IMR-90 (cell line): Measurements from ENCODE around the gene RALA. TPM values are rescaled to one million over a fixed set of nuclear protein-coding genes. Genes with fewer than 3 reads are reported as not detected.

Source experiments
- ATAC-seq: fragments of 200-7000 bp; cut with Tn5 transposase; 2 replicates; pipeline ENCODE4 v1.9.1; 2020; ENCODE audit warnings: low read depth, mild to moderate bottlenecking, moderate library complexity
- BruUV-seq: library from RNA; stranded (reverse); fragments of 400-500 nt; replicated peaks from 2 replicates; lab custom pipeline; 2021; lab: Mats Ljungman, UMichigan
- CTCF ChIA-PET: fragments of 300-600 bp; formaldehyde crosslinking; extraction: SDS; loops from one replicate; lab custom pipeline; 2021; ENCODE audit warnings: antibody characterized with exemption; lab: Yijun Ruan, JAX
- POLR2A ChIA-PET: fragments of 300-600 bp; sonication (Branson Sonifier 250); formaldehyde crosslinking; loops from one replicate; lab custom pipeline; 2022; ENCODE audit warnings: antibody characterized with exemption; ENCODE audit not compliant: unreplicated experiment; lab: Charles Lee
- DNase-seq: peaks from one replicate; pipeline ENCODE4 v3.0.0; 2013
- H2AFZ ChIP-seq: replicated peaks from 2 replicates; pipeline ENCODE3; 2013; ENCODE audit warnings: low read length, mild to moderate bottlenecking; ENCODE audit not compliant: poor library complexity
- H2AK5ac ChIP-seq: 2 replicates; pipeline ENCODE4 v1.6.1; 2013; ENCODE audit warnings: low read depth, low read length, inconsistent platforms
- H2AK9ac ChIP-seq: replicated peaks from 2 replicates; pipeline ENCODE3; 2013; ENCODE audit warnings: mild to moderate bottlenecking, low read depth, low read length, moderate library complexity; ENCODE audit not compliant: poor library complexity
- H2BK120ac ChIP-seq: 2 replicates; pipeline ENCODE4 v1.6.1; 2013; ENCODE audit warnings: low read depth, low read length, inconsistent platforms
- H2BK15ac ChIP-seq: 3 replicates; pipeline ENCODE4 v1.6.1; 2013; ENCODE audit warnings: low read depth, low read length, inconsistent platforms
- H2BK20ac ChIP-seq: 2 replicates; pipeline ENCODE4 v1.6.1; 2013; ENCODE audit warnings: low read depth, mild to moderate bottlenecking, inconsistent platforms, low read length, moderate library complexity
- H2BK5ac ChIP-seq: 2 replicates; pipeline ENCODE4 v1.6.1; 2013; ENCODE audit warnings: mild to moderate bottlenecking, low read depth, low read length, inconsistent platforms; ENCODE audit not compliant: poor library complexity, severe bottlenecking
- H3K14ac ChIP-seq: replicated peaks from 2 replicates; pipeline ENCODE4 v1.6.1; 2013; ENCODE audit warnings: low read depth, low read length, inconsistent platforms
- H3K18ac ChIP-seq: 2 replicates; pipeline ENCODE4 v1.6.1; 2013; ENCODE audit warnings: low read depth, low read length, control low read depth
- H3K23ac ChIP-seq: 2 replicates; pipeline ENCODE4 v1.6.1; 2013; ENCODE audit warnings: low read depth, low read length, inconsistent platforms
- H3K27ac ChIP-seq: 2 replicates; pipeline ENCODE4 v1.5.1; 2013; ENCODE audit warnings: mild to moderate bottlenecking, control low read depth, low read length; ENCODE audit not compliant: insufficient read depth
- H3K27me3 ChIP-seq: 2 replicates; pipeline ENCODE4 v1.6.1; 2013; ENCODE audit warnings: low read length; ENCODE audit not compliant: control insufficient read depth, insufficient read depth
- H3K36me3 ChIP-seq: 2 replicates; pipeline ENCODE4 v1.6.1; 2013; ENCODE audit warnings: low read length, mixed read lengths; ENCODE audit not compliant: control insufficient read depth, insufficient read depth
- H3K4ac ChIP-seq: 2 replicates; pipeline ENCODE4 v1.6.1; 2013; ENCODE audit warnings: low read depth, low read length, inconsistent platforms
- H3K4me1 ChIP-seq: 2 replicates; pipeline ENCODE4 v1.6.1; 2013; ENCODE audit warnings: low read length, mixed read lengths; ENCODE audit not compliant: control insufficient read depth, insufficient read depth
- H3K4me2 ChIP-seq: 2 replicates; pipeline ENCODE4 v1.6.1; 2013; ENCODE audit warnings: low read depth, mild to moderate bottlenecking, control low read depth, low read length, moderate library complexity
- H3K4me3 ChIP-seq: 2 replicates; pipeline ENCODE4 v1.5.1; 2013; ENCODE audit warnings: low read depth, mild to moderate bottlenecking, control low read depth, low read length, moderate library complexity; ENCODE audit not compliant: insufficient read depth
- H3K56ac ChIP-seq: 2 replicates; pipeline ENCODE4 v1.6.1; 2013; ENCODE audit warnings: low read length, inconsistent platforms; ENCODE audit not compliant: insufficient read depth; ENCODE audit errors: extremely low read depth
- H3K79me1 ChIP-seq, 2 experiments: 2 replicates each; pipeline ENCODE4 v1.6.1; 2013; ENCODE audit warnings: low read length in 2 of 2, inconsistent platforms in 1 of 2, low read depth in 1 of 2
- H3K9ac ChIP-seq: 2 replicates; pipeline ENCODE4 v1.6.1; 2013; ENCODE audit warnings: low read depth, low read length, control low read depth
- H3K9me1 ChIP-seq: 2 replicates; pipeline ENCODE4 v1.6.1; 2013; ENCODE audit warnings: low read length, inconsistent platforms; ENCODE audit not compliant: insufficient read depth
- H3K9me3 ChIP-seq: 2 replicates; pipeline ENCODE4 v1.6.1; 2013; ENCODE audit warnings: low read length; ENCODE audit not compliant: control insufficient read depth, insufficient read depth
- H4K20me1 ChIP-seq: 2 replicates; pipeline ENCODE4 v1.6.1; 2013; ENCODE audit warnings: low read length, inconsistent platforms; ENCODE audit not compliant: insufficient read depth
- H4K5ac ChIP-seq: 2 replicates; pipeline ENCODE4 v1.6.1; 2013; ENCODE audit warnings: mild to moderate bottlenecking, low read depth, low read length, control low read depth
- H4K8ac ChIP-seq, 2 experiments: 2 replicates each; pipeline ENCODE4 v1.6.1; 2013; ENCODE audit warnings: low read depth in 2 of 2, low read length in 2 of 2, control low read depth in 1 of 2, inconsistent platforms in 1 of 2
- H4K91ac ChIP-seq: 2 replicates; pipeline ENCODE4 v1.6.1; 2013; ENCODE audit warnings: low read depth, low read length, inconsistent platforms; ENCODE audit not compliant: insufficient read depth
- BHLHE40 ChIP-seq: fragments of 150-350 bp; IDR thresholded peaks from 2 replicates; pipeline ENCODE4 v1.6.1; 2016; ENCODE audit warnings: mild to moderate bottlenecking, low read depth, low read length
- CEBPB ChIP-seq: IDR thresholded peaks from 2 replicates; pipeline ENCODE4 v1.6.1; 2012; ENCODE audit warnings: low read depth, low read length, improper control_type of control experiment
- MAFK ChIP-seq: IDR thresholded peaks from 2 replicates; pipeline ENCODE4 v1.6.1; 2012; ENCODE audit warnings: low read depth, low read length, improper control_type of control experiment
- POLR2A ChIP-seq: IDR thresholded peaks from 2 replicates; pipeline ENCODE4 v1.6.1; 2012; ENCODE audit warnings: mild to moderate bottlenecking, low read depth, low read length
- RFX5 ChIP-seq: IDR thresholded peaks from 2 replicates; pipeline ENCODE4 v1.8.0; 2012; ENCODE audit warnings: low read depth, mild to moderate bottlenecking, low read length, moderate library complexity
- dilution Hi-C: fragments of 300-500 bp; cut with HindIII; formaldehyde crosslinking; loops from one replicate; pipeline ENCODE4 v1.14.3; 2018; ENCODE audit warnings: low sequenced_read_pairs; ENCODE audit not compliant: unreplicated experiment
- in situ Hi-C: fragments of 300-500 bp; cut with MboI; formaldehyde crosslinking; loops from 3 replicates; pipeline ENCODE4 v1.14.3; 2019; ENCODE audit warnings: low sequenced_read_pairs, inconsistent platforms, mixed read lengths
- intact Hi-C: fragments of 100-400 bp; cut with micrococcal nuclease; formaldehyde crosslinking; loops from 2 replicates; pipeline ENCODE4 v1.10.0; 2022
- polyA plus RNA-seq, 3 experiments: library from polyadenylated mRNA; depleted of rRNA; stranded (reverse); fragments of >200 nt; gene quantifications; 2 replicates each; pipeline ENCODE4 v1.2.3, GENCODE V29; 2012; ENCODE audit warnings: low replicate concordance in 1 of 3
- total RNA-seq: library from RNA; depleted of rRNA; stranded (reverse); fragments of >200 nt; gene quantifications from 2 replicates; pipeline ENCODE4 v1.2.3, GENCODE V29; 2012

RALA gene
- total and polyA plus RNA-seq, 2 of the 4 experiments (the other 2 are of a cell fraction) = 7.7 to 20.5 TPM

- Histone ChIP-seq H3K79me1 (peaks cover 8 to 9% of the 10 kb centered on the region in 2 experiments; a peak in 3 of 4 replicates), H3K27me3 (no peaks in the 10 kb centered on the region), H4K8ac (no peak overlapping the region), H3K23ac (no peak overlapping the region), H3K36me3 (no peaks in the 10 kb centered on the region), H2AK5ac (no peak overlapping the region), H3K14ac (no peak overlapping the region), H4K91ac (no peak overlapping the region), H2BK5ac (no peak overlapping the region), H3K56ac (no peak overlapping the region), H3K27ac (no peak overlapping the region), H3K9me3 (no peaks in the 10 kb centered on the region), H4K20me1 (no peaks in the 10 kb centered on the region), H3K9ac (no peak overlapping the region), H2AFZ (no peak overlapping the region), H2BK120ac (no peak overlapping the region), H2AK9ac (no peak overlapping the region), H3K18ac (no peak overlapping the region), H3K4ac (no peak overlapping the region), H3K4me2 (no peak overlapping the region), H4K5ac (no peak overlapping the region), H3K4me1 (peaks cover 6% of the 10 kb centered on the region; the same call in 1 of the 2 replicates), H2BK20ac (no peak overlapping the region), H3K4me3 (no peak overlapping the region), H3K9me1 (peaks cover 2% of the 10 kb centered on the region; the same call in 1 of the 2 replicates), H2BK15ac (no peak overlapping the region)
- in situ Hi-C loops = no loop called here
- intact Hi-C loops = no loop called here
- no peak; the same call in 1 of the 2 replicates for ATAC-seq
- ChIA-PET POLR2A (no interaction called here), CTCF (no interaction called here)
- TF ChIP-seq MAFK (no peak), RFX5 (no peak), BHLHE40 (no peak), CEBPB (peak; percentile 36; the same call in 1 of the 2 replicates), POLR2A (no peak)
- BruUV-seq = no TSS peak
- DNase-seq = peak; percentile 66
- dilution Hi-C loops = no loop called here
Measured at GRCh38 chr7:39617005-39617404, 6.4 kb upstream of the RALA start.
